Spleen (tissue), 7 donors: ENCODE data around the gene PSIP1.

Experiments used
- CTCF ChIP-seq, 11 experiments: fragments of 200-600 bp in 7 of 11; fragments of 450-650 bp in 4 of 11; sonication (generic) in 4 of 11; IDR thresholded peaks in 8 of 11; conservative IDR thresholded peaks in 3 of 11; 1 replicate in 7 of 11; 2 replicates in 4 of 11; pipeline versions ENCODE4 v1.4.0 to v1.8.0; 2016 to 2021; ENCODE audit warnings: antibody characterized with exemption in 11 of 11, inconsistent platforms in 4 of 11, mild to moderate bottlenecking in 1 of 11
- POLR2A ChIP-seq, 3 donors: fragments of 450-650 bp; IDR thresholded peaks; one replicate each; pipeline ENCODE4 v1.5.1; 2017; ENCODE audit warnings: antibody characterized with exemption in 3 of 3, mild to moderate bottlenecking in 1 of 3
- POLR2AphosphoS5 ChIP-seq, 3 donors: sonication (generic); formaldehyde crosslinking; IDR thresholded peaks; one replicate each; pipeline ENCODE4 v1.5.1; 2017; ENCODE audit warnings: antibody characterized with exemption in 3 of 3
- donor health status: DM: no; HTN: no; CAD: no; lungs with moderate emphysema.
- donor health status: DM: no; HTN: no; CAD: no.
- donor health status: DM: no; HTN: no; CAD: no.

- TF ChIP-seq CTCF (IDR thresholded peaks at IDR 0.05 in 8 of 11, conservative IDR thresholded peaks at IDR 0.05 in 3 of 11), result no peak
- no peak for TF ChIP-seq POLR2A (IDR thresholded peaks at IDR 0.05)
- no peak for TF ChIP-seq POLR2AphosphoS5 (IDR thresholded peaks at IDR 0.05)
These were observed 28.6 kb downstream of the PSIP1 start for GRCh38 chr9:15482146-15482545.
